Transverse colon (tissue), 4 donors: Measurements from ENCODE around the gene NDRG3. TPM values are rescaled to one million over a fixed set of nuclear protein-coding genes. Genes with fewer than 3 reads are reported as not detected.

Experiments used
- DNase-seq: peaks from one replicate; pipeline ENCODE4 v3.0.0-alpha.2; 2019
- H3K27ac ChIP-seq, 4 donors: fragments of 200-600 bp; sonication (generic); 2 replicates each; pipeline ENCODE4 v1.5.1; 2016 to 2018; ENCODE audit warnings: inconsistent platforms in 4 of 4
- H3K27me3 ChIP-seq: fragments of 200-600 bp; sonication (generic); 2 replicates; pipeline ENCODE4 v1.5.1; 2017; ENCODE audit warnings: inconsistent platforms
- H3K36me3 ChIP-seq, 4 donors: fragments of 200-600 bp; sonication (generic); 2 replicates each; pipeline ENCODE4 v1.5.1; 2017 to 2019; ENCODE audit warnings: inconsistent platforms in 4 of 4
- H3K4me1 ChIP-seq, 4 donors: fragments of 200-600 bp; sonication (generic); 2 replicates each; pipeline ENCODE4 v1.5.1; 2017 to 2020; ENCODE audit warnings: inconsistent platforms in 4 of 4
- H3K4me3 ChIP-seq, 4 donors: fragments of 200-600 bp; sonication (generic); 1 replicate in 1 of 4; 2 replicates in 3 of 4; pipeline versions ENCODE4 v1.5.1 to v1.6.1; 2017 to 2019; ENCODE audit warnings: inconsistent platforms in 4 of 4
- H3K9me3 ChIP-seq, 2 donors: fragments of 200-600 bp; sonication (generic); 2 replicates each; pipeline ENCODE4 v1.5.1; 2017 to 2019; ENCODE audit warnings: inconsistent platforms in 2 of 2
- EP300 ChIP-seq: sonication (generic); formaldehyde crosslinking; IDR thresholded peaks from one replicate; pipeline ENCODE4 v1.6.1; 2017; ENCODE audit warnings: antibody characterized with exemption, low read depth
- POLR2A ChIP-seq: fragments of 450-650 bp; IDR thresholded peaks from one replicate; pipeline ENCODE4 v1.6.1; 2016; ENCODE audit warnings: antibody characterized with exemption, mild to moderate bottlenecking, moderate library complexity
- POLR2AphosphoS5 ChIP-seq, 3 donors: sonication (generic); formaldehyde crosslinking; IDR thresholded peaks; one replicate each; pipeline ENCODE4 v1.6.1; 2016; ENCODE audit warnings: antibody characterized with exemption in 3 of 3
- WGBS, 2 donors: methylation state at CpG; one replicate each; pipeline ENCODE4 v1.1.5; 2018; ENCODE audit warnings: low coverage in 1 of 2; 5-methylcytosine and 5-hydroxymethylcytosine counted together
- in situ Hi-C, 4 donors: fragments of 200-750 bp; cut with MboI; loops; one replicate each; pipeline versions ENCODE4 v1.15.0 to v1.15.1; 2017; ENCODE audit warnings: low sequenced_read_pairs in 3 of 4, low pct_ligation_motif_present in 1 of 4, low pct_unique_long_range_greater_than_20kb in 1 of 4
- intact Hi-C: fragments of 100-400 bp; cut with DNase I; formaldehyde crosslinking; loops from one replicate; pipeline ENCODE4 v1.15.1; 2023; ENCODE audit warnings: low total_unique reads
- total RNA-seq, 4 donors: library from RNA; depleted of rRNA; stranded (reverse); fragments of >200 nt; gene quantifications; one replicate each; pipeline ENCODE4 v1.1.0, GENCODE V29; 2016
- TF ChIP-seq, protein P1 (sequence below), 5 experiments: fragments of 200-600 bp in 3 of 5; fragments of 450-650 bp in 2 of 5; sonication (generic) in 3 of 5; IDR thresholded peaks; 1 replicate in 2 of 5; 2 replicates in 3 of 5; pipeline ENCODE4 v1.5.1; 2016 to 2017; ENCODE audit warnings: antibody characterized with exemption in 5 of 5, inconsistent platforms in 3 of 5, mild to moderate bottlenecking in 2 of 5, moderate library complexity in 1 of 5

NDRG3 gene
- total RNA-seq, 4 donors from 2014 or later, result 1.9 to 54.7 (median 33.1) TPM

DNA sequence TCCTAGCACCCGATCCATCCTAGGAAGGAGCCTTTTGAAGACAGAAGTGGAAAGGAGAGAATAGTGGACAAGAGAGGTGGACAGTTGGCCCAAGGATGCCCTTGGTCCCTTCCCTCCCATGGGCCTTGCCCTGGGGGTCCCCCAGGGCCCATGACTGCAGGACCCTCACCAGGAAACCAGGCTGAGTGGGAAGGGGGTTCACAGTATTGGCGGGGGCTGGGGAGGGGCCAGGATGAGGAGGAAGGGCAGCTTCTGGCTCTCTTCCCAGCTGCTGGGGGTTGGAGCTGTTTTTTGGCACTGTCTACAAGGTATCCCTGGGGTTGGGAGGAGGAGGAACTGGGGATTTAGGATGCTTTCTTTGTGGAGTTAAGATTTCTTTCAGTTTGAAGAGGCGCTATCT lies 31.7 kb upstream of the NDRG3 start:
- TF ChIP-seq, protein P1, sequence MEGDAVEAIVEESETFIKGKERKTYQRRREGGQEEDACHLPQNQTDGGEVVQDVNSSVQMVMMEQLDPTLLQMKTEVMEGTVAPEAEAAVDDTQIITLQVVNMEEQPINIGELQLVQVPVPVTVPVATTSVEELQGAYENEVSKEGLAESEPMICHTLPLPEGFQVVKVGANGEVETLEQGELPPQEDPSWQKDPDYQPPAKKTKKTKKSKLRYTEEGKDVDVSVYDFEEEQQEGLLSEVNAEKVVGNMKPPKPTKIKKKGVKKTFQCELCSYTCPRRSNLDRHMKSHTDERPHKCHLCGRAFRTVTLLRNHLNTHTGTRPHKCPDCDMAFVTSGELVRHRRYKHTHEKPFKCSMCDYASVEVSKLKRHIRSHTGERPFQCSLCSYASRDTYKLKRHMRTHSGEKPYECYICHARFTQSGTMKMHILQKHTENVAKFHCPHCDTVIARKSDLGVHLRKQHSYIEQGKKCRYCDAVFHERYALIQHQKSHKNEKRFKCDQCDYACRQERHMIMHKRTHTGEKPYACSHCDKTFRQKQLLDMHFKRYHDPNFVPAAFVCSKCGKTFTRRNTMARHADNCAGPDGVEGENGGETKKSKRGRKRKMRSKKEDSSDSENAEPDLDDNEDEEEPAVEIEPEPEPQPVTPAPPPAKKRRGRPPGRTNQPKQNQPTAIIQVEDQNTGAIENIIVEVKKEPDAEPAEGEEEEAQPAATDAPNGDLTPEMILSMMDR (IDR thresholded peaks at IDR 0.05), result no peak
- TF ChIP-seq POLR2AphosphoS5 (IDR thresholded peaks at IDR 0.05) (no peak), POLR2A (no peak), EP300 (no peak)
- intact Hi-C loops (no loop called here), in situ Hi-C loops (no loop called here)
- H3K27me3 ChIP-seq, result no peaks in the 10 kb centered on the region
- no peaks in the 10 kb centered on the region for H3K9me3 ChIP-seq
- WGBS, 2 donors, result 60 to 82% methylated on average over 1 to 3 of the region's 3 CpGs
- H3K27ac ChIP-seq, result no peak overlapping the region
- H3K4me3 ChIP-seq, result no peak overlapping the region
- DNase-seq, result no peak
- peaks cover 6 to 26% (median 12%) of the 10 kb centered on the region in 4 donors for H3K4me1 ChIP-seq
- no peaks in the 10 kb centered on the region for H3K36me3 ChIP-seq

DNA sequence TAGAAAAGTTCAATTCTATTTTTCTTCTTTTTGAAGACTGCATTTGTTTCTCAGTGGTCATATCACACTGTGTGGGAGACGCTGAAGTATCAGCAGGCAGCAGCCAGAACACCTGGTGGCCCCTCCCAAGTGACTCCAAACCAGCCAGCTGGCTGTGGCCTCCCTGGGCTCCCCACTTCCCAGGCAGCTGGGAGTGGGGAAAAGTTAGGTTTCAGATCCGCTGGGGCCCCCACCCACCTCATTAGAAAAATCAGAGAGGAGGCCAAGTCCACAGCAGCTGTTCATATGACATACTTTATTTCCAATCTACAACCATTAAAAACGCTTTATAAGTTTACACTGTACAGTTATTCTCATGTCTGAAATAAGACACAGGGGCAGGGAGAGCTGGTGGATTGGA lies 31.3 kb upstream of the NDRG3 start:
- Histone ChIP-seq H3K27me3 (no peaks in the 10 kb centered on the region), H3K9me3 (no peaks in the 10 kb centered on the region), H3K4me1 (peaks cover 6 to 29% (median 15%) of the 10 kb centered on the region in 4 donors), H3K27ac (no peak overlapping the region), H3K36me3 (no peaks in the 10 kb centered on the region), H3K4me3 (no peak overlapping the region)
- WGBS, 2 donors, result 48 to 57% methylated on average over 2 to 3 of the region's 3 CpGs
- intact Hi-C loops (no loop called here), in situ Hi-C loops (no loop called here)
- no peak for TF ChIP-seq POLR2A
- no peak for TF ChIP-seq EP300
- no peak for TF ChIP-seq POLR2AphosphoS5 (IDR thresholded peaks at IDR 0.05)
- TF ChIP-seq, protein P1 (IDR thresholded peaks at IDR 0.05), result no peak
- DNase-seq, result no peak

DNA sequence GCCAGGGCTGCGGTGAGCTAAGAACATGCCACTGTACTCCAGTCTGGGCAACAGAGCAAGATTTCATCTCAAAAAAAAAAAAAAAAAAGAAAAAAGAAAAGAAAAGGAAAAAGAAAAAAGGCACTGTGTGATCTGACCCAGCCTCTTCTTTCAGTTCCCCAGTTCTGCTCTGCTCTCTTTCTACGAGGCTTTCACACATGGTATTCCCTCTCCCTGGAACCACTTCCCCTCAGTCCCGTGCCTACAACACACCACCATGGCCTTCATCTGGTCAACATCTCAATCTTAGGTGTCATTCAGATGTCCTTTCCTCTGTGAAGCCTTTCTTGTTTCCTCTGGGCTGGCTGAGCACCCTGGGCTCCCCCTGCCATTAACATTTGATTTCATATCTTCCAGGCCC lies 29.9 kb upstream of the NDRG3 start:
- DNase-seq, result no peak
- Histone ChIP-seq H3K9me3 (no peaks in the 10 kb centered on the region), H3K36me3 (no peaks in the 10 kb centered on the region), H3K4me3 (no peak overlapping the region), H3K27ac (peak overlapping the region in 1 of 4 donors; percentile 98), H3K4me1 (peaks cover 6 to 32% (median 15%) of the 10 kb centered on the region in 4 donors), H3K27me3 (no peaks in the 10 kb centered on the region)
- intact Hi-C loops, result no loop called here
- TF ChIP-seq POLR2AphosphoS5 (IDR thresholded peaks at IDR 0.05), result no peak
- TF ChIP-seq EP300, result no peak
- TF ChIP-seq POLR2A, result no peak
- TF ChIP-seq, protein P1 (IDR thresholded peaks at IDR 0.05), result no peak
- 73 to 92% methylated on average over 3 of the region's 3 CpGs for WGBS, 2 donors
- in situ Hi-C loops, result no loop called here

DNA sequence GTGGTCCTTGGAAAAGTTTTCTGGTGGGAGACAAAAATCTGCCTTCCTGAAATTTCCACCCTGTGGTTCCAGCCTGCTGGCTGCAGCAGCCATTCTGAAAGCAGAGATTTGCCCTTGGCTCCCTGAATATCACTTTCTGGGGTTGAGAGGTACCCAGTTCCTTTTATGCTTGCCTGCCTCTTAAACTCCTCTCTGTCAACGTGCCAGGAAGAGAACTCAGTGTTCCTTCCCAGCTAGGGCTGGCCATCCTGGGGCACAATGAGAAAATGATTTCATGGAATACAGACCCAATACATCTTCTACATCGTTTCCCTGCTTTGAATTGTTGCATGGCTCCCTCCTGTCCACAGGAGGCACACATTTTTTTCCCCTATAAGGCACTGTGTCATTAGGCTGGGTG lies 29.3 kb upstream of the NDRG3 start:
- WGBS, 2 donors, result 78% methylated on average over 2 of the region's 2 CpGs; no CpG with 5 or more reads in 1 of the 2 donors
- peaks cover 6 to 32% (median 15%) of the 10 kb centered on the region in 4 donors for H3K4me1 ChIP-seq
- in situ Hi-C loops, result no loop called here
- H3K36me3 ChIP-seq, result no peaks in the 10 kb centered on the region
- no peak for DNase-seq
- no peaks in the 10 kb centered on the region for H3K27me3 ChIP-seq
- intact Hi-C loops, result no loop called here
- no peaks in the 10 kb centered on the region for H3K9me3 ChIP-seq
- peak overlapping the region; percentile 93 to 99 (median 97) for H3K27ac ChIP-seq
- no peak for TF ChIP-seq POLR2AphosphoS5 (IDR thresholded peaks at IDR 0.05)
- no peak for TF ChIP-seq POLR2A
- no peak for TF ChIP-seq EP300
- TF ChIP-seq, protein P1 (IDR thresholded peaks at IDR 0.05), result no peak
- no peak overlapping the region for H3K4me3 ChIP-seq
